ACHN (cell line): Measurements from ENCODE around the gene UBAC2.

ENCODE experiments used
- DNase-seq: peaks from one replicate; pipeline ENCODE4 v3.0.0-alpha.2; 2015
- in situ Hi-C: cut with HindIII; loops from 2 replicates; pipeline ENCODE4 v1.10.0; 2017; ENCODE audit warnings: low sequenced_read_pairs, low pct_ligation_motif_present, low pct_unique_long_range_greater_than_20kb

UBAC2 gene

DNA sequence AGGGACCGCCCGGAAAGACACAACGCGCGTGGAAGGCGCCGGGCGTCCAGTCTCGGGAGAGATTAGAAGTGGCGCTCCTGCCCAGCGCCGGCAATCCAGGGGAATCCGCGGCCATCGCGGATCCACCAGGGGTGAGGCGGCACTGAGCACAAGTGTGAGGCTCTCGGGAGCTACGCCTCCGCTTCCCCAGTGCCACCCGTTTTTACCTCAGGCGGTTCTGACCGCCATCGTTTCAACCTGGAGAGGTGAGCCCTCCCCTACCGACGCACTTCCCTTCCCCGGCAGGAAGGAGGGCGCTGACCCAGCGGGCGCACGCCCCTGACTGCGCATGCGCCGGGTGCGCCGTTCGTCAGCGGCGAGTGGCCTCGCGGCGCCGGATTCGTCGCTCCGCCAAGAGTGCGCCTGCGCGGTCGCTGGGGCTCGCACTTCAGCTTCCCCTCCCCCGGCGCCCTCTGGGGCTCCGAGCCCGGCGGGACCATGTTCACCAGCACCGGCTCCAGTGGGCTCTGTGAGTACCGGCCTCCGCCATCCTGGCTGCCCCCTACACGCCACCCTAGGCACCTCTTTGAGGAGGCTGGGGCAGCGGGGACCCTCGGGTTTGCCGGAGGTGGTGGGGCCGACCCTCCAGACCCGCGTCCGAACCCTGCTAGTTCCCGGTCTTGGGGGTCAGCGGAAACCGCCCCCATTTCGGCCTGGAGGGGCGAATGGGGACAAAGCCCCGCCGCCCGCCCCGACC, at the start of gene UBAC2:
Gene UBAC2 (plus strand): TSS at position 423 of the 736 bp plus-strand sequence. CDS start 55 bp downstream, at position 478.
- in situ Hi-C loops: no loop called here
- DNase-seq: peak; percentile 91

GRCh38 chr13:99151516-99151915, 49.1 kb upstream of the UBAC2 start:
- DNase-seq: peak; percentile 18
- in situ Hi-C loops: no loop called here

- DNase-seq: no peak
- in situ Hi-C loops: no loop called here
These were observed 47.4 kb upstream of the UBAC2 start for GRCh38 chr13:99153219-99153618.

DNA sequence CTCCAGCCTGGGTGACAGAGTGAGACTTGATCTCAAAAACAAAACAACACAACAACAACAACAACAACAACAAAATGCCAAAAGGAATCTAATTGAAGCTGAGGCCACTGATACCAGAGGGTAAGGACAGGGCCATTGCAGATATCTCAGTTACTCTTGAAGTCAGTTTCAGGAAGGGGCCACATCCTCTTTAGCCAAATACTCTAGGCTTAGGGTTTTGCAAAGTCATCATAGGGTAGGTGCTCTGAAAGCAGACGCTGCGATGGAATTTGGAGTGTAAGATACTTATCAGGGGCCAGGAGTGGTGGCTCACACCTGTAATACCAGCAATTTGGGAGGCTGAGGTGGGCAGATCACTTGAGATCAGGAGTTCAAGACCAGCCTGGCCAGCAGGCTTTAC, 46.6 kb upstream of the UBAC2 start:
- DNase-seq: no peak
- in situ Hi-C loops: no loop called here

DNA sequence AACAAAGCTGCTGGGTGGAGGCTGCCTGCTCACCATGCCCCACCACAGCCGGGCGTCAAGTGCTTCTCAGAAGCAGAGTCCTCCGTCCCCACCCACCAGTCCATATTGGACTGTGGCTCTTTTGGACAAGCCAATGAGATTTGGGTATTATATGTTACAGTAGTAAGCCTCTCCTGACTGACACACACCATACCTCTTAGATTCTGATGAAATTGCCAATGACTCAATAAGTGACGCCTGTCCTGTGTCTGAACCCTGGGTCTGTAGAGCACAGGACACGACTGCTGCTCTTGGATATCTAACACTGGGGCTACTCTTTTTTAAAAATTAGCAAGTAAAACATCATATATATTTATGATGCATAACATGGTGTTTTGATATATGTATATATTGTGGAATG, 44.8 kb upstream of the UBAC2 start:
- no peak for DNase-seq
- in situ Hi-C loops: no loop called here

- DNase-seq: no peak
- in situ Hi-C loops: no loop called here
These were observed 43.6 kb upstream of the UBAC2 start for GRCh38 chr13:99157046-99157445.

- no peak for DNase-seq
- in situ Hi-C loops: no loop called here
These were observed 41.8 kb upstream of the UBAC2 start for GRCh38 chr13:99158846-99159245.

DNA sequence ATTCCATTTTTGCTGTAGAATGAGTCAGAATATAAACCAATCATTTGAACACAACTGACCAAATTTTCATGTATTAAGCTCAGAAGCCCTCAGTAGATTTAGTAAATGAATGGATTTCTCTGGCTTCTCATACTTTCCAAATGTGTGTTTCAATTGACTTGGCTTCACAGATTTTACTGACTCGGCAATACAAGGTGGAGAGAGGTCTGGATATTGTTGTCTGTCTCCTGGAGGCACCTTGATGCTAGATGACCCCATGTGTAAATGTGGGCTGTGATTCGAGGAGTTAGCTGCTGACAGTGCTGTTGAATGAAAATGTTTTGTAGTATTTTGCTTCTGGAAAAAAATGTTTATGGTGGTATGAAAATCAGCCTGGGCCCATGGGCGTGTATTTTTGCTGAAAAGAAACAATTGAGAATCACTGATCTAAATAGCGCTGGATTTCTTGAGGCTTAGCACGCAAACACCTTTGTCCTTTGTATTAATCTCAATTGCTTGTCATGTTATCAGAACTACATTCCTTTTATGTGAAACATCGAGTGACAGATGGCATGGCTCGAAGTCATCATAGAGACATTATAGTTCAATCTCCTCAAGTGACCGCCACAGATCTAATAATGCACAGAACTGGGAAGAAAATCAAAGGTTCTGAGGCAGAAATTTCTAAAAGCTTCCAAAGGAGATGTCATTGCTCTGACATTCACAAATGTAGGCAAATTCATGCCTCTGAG, 41.2 kb upstream of the UBAC2 start:
- DNase-seq: no peak
- in situ Hi-C loops: no loop called here

GRCh38 chr13:99160415-99160814, 40.2 kb upstream of the UBAC2 start:
- no peak for DNase-seq
- in situ Hi-C loops: no loop called here

DNA sequence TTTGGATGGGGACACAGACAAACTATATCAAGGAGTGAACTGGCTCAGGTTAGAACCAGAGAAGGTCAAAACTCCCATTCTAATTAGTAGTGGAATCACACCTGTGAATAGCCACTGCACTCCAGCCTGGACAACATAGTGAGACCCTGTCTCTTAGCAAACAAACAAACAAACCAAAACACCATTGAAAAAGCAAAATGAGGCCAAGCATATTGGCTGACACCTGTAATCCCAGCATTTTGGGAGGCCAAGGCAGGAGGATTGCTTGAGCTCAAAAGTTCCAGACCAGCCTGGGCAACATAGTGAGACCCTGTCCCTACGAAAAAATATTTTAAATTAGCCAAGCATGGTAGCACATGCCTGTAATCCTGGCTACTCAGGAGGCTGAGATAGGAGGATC, 39.1 kb upstream of the UBAC2 start:
- DNase-seq: no peak
- in situ Hi-C loops: no loop called here

GRCh38 chr13:99162567-99163361, 37.9 kb upstream of the UBAC2 start:
- in situ Hi-C loops: no loop called here

DNA sequence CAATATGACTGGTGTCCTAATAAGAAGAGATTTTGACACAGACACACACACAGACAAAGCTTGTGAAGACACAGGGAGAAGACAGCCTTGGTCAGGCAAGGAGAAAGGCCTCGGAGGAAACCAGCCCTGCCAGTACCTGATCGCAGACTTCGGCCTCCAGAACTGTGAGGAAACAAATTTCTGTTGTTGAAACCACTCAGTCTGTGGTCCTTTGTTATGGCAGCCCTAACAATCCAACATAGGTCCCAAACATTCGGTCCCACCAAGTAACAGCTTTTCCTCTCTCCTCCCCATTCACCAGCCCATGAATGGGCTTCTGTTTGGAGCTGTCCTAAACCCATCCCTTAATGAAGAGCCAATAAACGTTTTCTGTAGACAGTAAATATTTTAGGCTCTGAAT, 36.4 kb upstream of the UBAC2 start:
- in situ Hi-C loops: no loop called here
- no peak for DNase-seq

More at GRCh38 chr13:99162567-99163361, 37.9 kb upstream of the UBAC2 start:
- DNase-seq: no peak

DNA sequence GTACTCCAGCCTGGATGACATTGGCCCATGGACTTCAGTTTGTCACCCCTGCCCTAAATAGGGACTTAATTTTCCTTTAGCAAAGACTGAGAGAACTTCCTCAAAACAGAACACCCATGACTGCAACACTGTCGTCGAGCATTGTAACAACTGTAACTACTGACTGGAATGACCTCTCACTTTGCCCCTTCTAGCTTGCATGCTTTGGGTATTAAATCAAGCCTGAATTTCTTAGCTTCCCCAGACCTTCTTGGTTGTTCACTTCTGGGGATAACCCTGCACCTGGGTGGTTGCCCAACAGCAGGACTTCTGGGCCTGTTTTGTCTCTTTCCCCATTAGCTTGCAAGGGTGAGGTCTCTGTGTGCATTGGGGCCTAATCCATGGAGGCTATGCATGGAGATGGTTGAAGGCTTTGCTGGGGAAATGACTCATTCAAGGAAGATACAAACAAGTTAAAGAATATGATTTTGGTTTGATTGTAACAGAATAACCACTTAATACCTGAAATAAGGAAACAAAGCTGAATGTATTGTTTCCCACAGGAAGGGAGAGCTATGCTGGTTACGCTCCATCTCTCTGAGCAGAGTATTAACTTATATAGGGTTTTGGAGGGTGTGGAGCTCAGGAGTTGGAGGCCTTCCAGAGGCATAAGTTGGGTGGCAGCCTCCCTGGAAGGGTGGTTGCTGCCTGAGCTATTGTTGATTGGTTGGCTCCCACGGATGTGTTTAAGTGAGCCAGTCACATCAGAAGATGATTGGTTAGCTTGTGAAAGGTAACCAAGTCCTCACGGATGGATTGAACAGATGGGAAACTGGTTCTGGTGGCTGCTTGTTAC, 34.7 kb upstream of the UBAC2 start:
- in situ Hi-C loops: no loop called here
- no peak for DNase-seq

DNA sequence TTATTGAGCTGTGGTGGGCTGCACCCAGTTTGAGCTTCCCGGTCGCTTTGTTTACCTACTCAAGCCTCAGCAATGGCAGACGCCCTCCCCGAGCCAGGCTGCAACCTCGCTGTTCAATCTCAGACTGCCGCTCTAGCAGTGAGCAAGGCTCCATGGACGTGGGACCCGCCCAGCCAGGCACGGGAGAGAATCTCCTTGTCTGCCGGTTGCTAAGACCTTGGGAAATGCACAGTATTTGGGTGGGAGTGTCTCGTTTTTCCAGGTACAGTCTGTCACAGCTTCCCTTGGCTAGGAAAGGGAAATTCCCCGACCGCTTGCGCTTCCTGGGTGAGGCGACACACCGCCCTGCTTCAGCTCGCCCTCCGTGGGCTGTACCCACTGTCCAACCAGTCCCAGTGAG, 27.7 kb upstream of the UBAC2 start:
- in situ Hi-C loops: no loop called here
- no peak for DNase-seq

GRCh38 chr13:99173606-99174005, 27.0 kb upstream of the UBAC2 start:
- no peak for DNase-seq
- in situ Hi-C loops: no loop called here

DNA sequence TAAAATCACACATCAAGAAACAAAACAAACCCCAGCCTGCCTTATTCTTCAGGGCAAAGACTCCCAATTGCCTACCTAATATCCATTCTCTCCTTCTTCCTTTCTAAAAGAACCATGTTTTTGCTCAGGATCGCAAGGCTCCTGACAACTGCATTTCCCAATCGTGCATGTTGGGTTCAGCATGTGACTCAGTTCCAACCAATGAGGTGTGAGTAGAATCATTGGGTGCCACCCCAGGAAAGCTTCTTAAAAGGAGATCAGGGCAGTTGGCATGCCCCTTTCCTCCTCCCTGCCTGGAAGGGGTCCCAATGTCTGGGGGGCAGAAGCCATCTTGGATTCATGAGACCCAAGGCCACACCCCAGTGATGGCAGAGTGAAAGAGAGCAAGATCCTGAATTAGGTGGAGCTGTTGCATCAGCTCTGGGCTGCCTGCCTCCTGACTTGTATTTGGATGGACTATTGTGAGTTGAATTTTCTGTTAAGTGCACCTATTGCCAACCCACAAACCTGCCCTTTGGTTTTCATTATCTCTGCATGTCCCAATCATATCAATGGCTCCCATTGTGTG, 26.0 kb upstream of the UBAC2 start:
- in situ Hi-C loops: no loop called here
- DNase-seq: no peak

- peak; percentile 53 for DNase-seq
- in situ Hi-C loops: no loop called here
These were observed 24.1 kb upstream of the UBAC2 start for GRCh38 chr13:99176309-99177276.
